GM12878 (cell line): ENCODE data around the gene CHMP4A. TPM values are rescaled to one million over a fixed set of nuclear protein-coding genes. Genes with fewer than 3 reads are reported as not detected.

Experiments used
- ATF3 ChIP-seq: IDR thresholded peaks from 2 replicates; pipeline ENCODE4 v1.6.1; 2011; ENCODE audit warnings: low read depth, mild to moderate bottlenecking, low read length, moderate library complexity, borderline replicate concordance; ENCODE audit errors: extremely low read depth
- BMI1 ChIP-seq: fragments of 450-650 bp; IDR thresholded peaks from 2 replicates; pipeline ENCODE4 v1.6.1; 2016; ENCODE audit warnings: mild to moderate bottlenecking, moderate library complexity, borderline replicate concordance
- CHD1 ChIP-seq: IDR thresholded peaks from 2 replicates; pipeline ENCODE4 v1.6.1; 2012; ENCODE audit warnings: low read depth, low read length, improper control_type of control experiment
- CHD2 ChIP-seq: IDR thresholded peaks from 2 replicates; pipeline ENCODE4 v1.6.1; 2011; ENCODE audit warnings: low read depth, low read length, improper control_type of control experiment, borderline replicate concordance
- CUX1 ChIP-seq: IDR thresholded peaks from 2 replicates; pipeline ENCODE4 v1.6.1; 2012; ENCODE audit warnings: improper control_type of control experiment, low read depth, low read length; ENCODE audit not compliant: insufficient replicate concordance
- EP300 ChIP-seq, 2 experiments: fragments of 150-350 bp in 1 of 2; IDR thresholded peaks; 2 replicates each; pipeline ENCODE4 v1.6.1; 2011 to 2012; ENCODE audit warnings: low read depth in 2 of 2, low read length in 2 of 2, borderline replicate concordance in 1 of 2, improper control_type of control experiment in 1 of 2, inconsistent platforms in 1 of 2; ENCODE audit not compliant: control insufficient read depth in 1 of 2
- IRF5 ChIP-seq: fragments of 450-650 bp; IDR thresholded peaks from 2 replicates; pipeline ENCODE4 v1.6.1; 2017; ENCODE audit warnings: borderline replicate concordance
- KDM1A ChIP-seq: fragments of 200-600 bp; sonication (generic); IDR thresholded peaks from 2 replicates; pipeline ENCODE4 v1.6.1; 2016; ENCODE audit warnings: borderline replicate concordance
- NFYA ChIP-seq: IDR thresholded peaks from 2 replicates; pipeline ENCODE4 v1.6.1; 2011; ENCODE audit warnings: low read depth, mild to moderate bottlenecking, low read length, improper control_type of control experiment, borderline replicate concordance
- PML ChIP-seq: IDR thresholded peaks from 2 replicates; pipeline ENCODE4 v1.6.1; 2012; ENCODE audit warnings: low read length, inconsistent platforms
- RAD21 ChIP-seq: IDR thresholded peaks from 2 replicates; pipeline ENCODE4 v1.6.1; 2011; ENCODE audit warnings: mild to moderate bottlenecking, low read depth, low read length, moderate library complexity; ENCODE audit not compliant: insufficient read depth
- RCOR1 ChIP-seq: conservative IDR thresholded peaks from 2 replicates; pipeline ENCODE4 v1.6.1; 2012; ENCODE audit warnings: low read depth, low read length, improper control_type of control experiment
- SKIL ChIP-seq: fragments of 450-650 bp; IDR thresholded peaks from 2 replicates; pipeline ENCODE4 v1.6.1; 2017; ENCODE audit warnings: mild to moderate bottlenecking, low read depth, inconsistent platforms; ENCODE audit not compliant: poor library complexity, severe bottlenecking
- ZBED1 ChIP-seq: IDR thresholded peaks from 2 replicates; pipeline ENCODE4 v1.6.1; 2016; ENCODE audit warnings: borderline replicate concordance
- ZBTB4 ChIP-seq: fragments of 450-650 bp; formaldehyde crosslinking; IDR thresholded peaks from 2 replicates; pipeline ENCODE4 v1.4.0; 2022; ENCODE audit warnings: mild to moderate bottlenecking, moderate library complexity
- polyA plus RNA-seq, 11 experiments: library from polyadenylated mRNA; depleted of rRNA in 4 of 11; unstranded in 6 of 11; stranded (reverse) in 5 of 11; fragments of >200 nt; fragmentation: Nextera tagmentation in 4 of 11; fragmentation: Illumina TruSeq in 1 of 11; extraction: Ambion mirVana in 4 of 11; extraction: Trizol in 1 of 11; gene quantifications; 1 replicate in 1 of 11; 2 replicates in 10 of 11; pipeline versions ENCODE4 v1.2.1 to v1.2.3, GENCODE V29; 2011 to 2016; ENCODE audit warnings: inconsistent platforms in 2 of 11, missing spikeins in 2 of 11, low read depth in 1 of 11
- total RNA-seq, 4 experiments: library from RNA; depleted of rRNA in 3 of 4; stranded (reverse); fragments of >200 nt in 3 of 4; fragmentation: Illumina TruSeq in 1 of 4; extraction: Trizol in 1 of 4; gene quantifications; 2 replicates each; pipeline versions ENCODE4 v1.2.1 to v1.2.3, GENCODE V29; 2013 to 2021

Gene CHMP4A
- total and polyA plus RNA-seq, 10 of the 15 experiments (the other 5 are each of a cell fraction or from before 2014, with no cell fraction given) = 35.5 to 151 (median 84.7) TPM

- no peak for TF ChIP-seq ZBTB4 (CRISPR knock-in tag)
- no peak for TF ChIP-seq RAD21
- TF ChIP-seq NFYA = no peak
- peak; percentile 32; the same call in 1 of the 2 replicates for TF ChIP-seq IRF5
- TF ChIP-seq ATF3 = 0 out of 2 replicates have a peak, but pooled peaks have one; percentile 31
- TF ChIP-seq KDM1A = no peak
- no peak for TF ChIP-seq CHD1
- peak; percentile 94 for TF ChIP-seq RCOR1
- TF ChIP-seq SKIL = peak; percentile 37
- TF ChIP-seq BMI1 = peak; percentile 97
- TF ChIP-seq ZBED1 = peak; percentile 38; the same call in 1 of the 2 replicates
- TF ChIP-seq CUX1 = no peak
- TF ChIP-seq CHD2 = peak; percentile 89
- TF ChIP-seq PML = peak; percentile 82; the same call in 1 of the 2 replicates
- peak in 1 of 2 experiments; percentile 70; a peak in 2 of 4 replicates for TF ChIP-seq EP300 (IDR thresholded peaks at IDR 0.05; ENCODE audit: borderline replicate concordance in 1 of 2, control insufficient read depth in 1 of 2, low read depth in 2 of 2, low read length in 2 of 2)
Measured at GRCh38 chr14:24188251-24189058, 24.8 kb downstream of the CHMP4A start, which contains the start of gene IPO4 (continued).
